Measurements from ENCODE around the gene MRPL4. TPM values are rescaled to one million over a fixed set of nuclear protein-coding genes. Genes with fewer than 3 reads are reported as not detected.

Gene MRPL4
- total RNA-seq (2014; rRNA removed; shearing (Covaris generic)) = 201 and 220 TPM in 2 replicates

GRCh38 chr19:10251792-10252694 lies at the start of gene MRPL4:
Gene MRPL4, plus strand, starts transcription at chr19:10252214. Its CDS starts 40 bp downstream, at chr19:10252254.
- peak; percentile 94 for DNase-seq (ENCODE audit: low spot score)

GRCh38 chr19:10203686-10204085 lies 48.3 kb upstream of the MRPL4 start:
- DNase-seq (ENCODE audit: low spot score) = no peak

GRCh38 chr19:10205636-10206035 lies 46.4 kb upstream of the MRPL4 start:
- no peak for DNase-seq (ENCODE audit: low spot score)

- peak; percentile 9 for DNase-seq (ENCODE audit: low spot score)
Measured at GRCh38 chr19:10206226-10206885, 45.7 kb upstream of the MRPL4 start.

GRCh38 chr19:10207026-10207425 lies 45.0 kb upstream of the MRPL4 start:
- DNase-seq (ENCODE audit: low spot score) = no peak

GRCh38 chr19:10209315-10209714 lies 42.7 kb upstream of the MRPL4 start:
- no peak for DNase-seq (ENCODE audit: low spot score)

GRCh38 chr19:10211061-10211460 lies 41.0 kb upstream of the MRPL4 start:
- DNase-seq (ENCODE audit: low spot score) = no peak

GRCh38 chr19:10211691-10212090 lies 40.3 kb upstream of the MRPL4 start:
- no peak for DNase-seq (ENCODE audit: low spot score)

- no peak for DNase-seq (ENCODE audit: low spot score)
Measured at GRCh38 chr19:10214784-10215183, 37.2 kb upstream of the MRPL4 start.

GRCh38 chr19:10217085-10217484 lies 34.9 kb upstream of the MRPL4 start:
- DNase-seq (ENCODE audit: low spot score) = no peak

- peak; percentile 52 for DNase-seq (ENCODE audit: low spot score)
Measured at GRCh38 chr19:10219678-10220077, 32.3 kb upstream of the MRPL4 start.

GRCh38 chr19:10220695-10221094 lies 31.3 kb upstream of the MRPL4 start:
- DNase-seq (ENCODE audit: low spot score) = no peak

- DNase-seq (ENCODE audit: low spot score) = no peak
Measured at GRCh38 chr19:10222201-10222890, 29.7 kb upstream of the MRPL4 start.

GRCh38 chr19:10223488-10224213 lies 28.4 kb upstream of the MRPL4 start:
- no peak for DNase-seq (ENCODE audit: low spot score)

GRCh38 chr19:10224337-10224736 lies 27.7 kb upstream of the MRPL4 start:
- no peak for DNase-seq (ENCODE audit: low spot score)

GRCh38 chr19:10226021-10226375 lies 26.0 kb upstream of the MRPL4 start:
- no peak for DNase-seq (ENCODE audit: low spot score)

GRCh38 chr19:10226376-10227025 lies 25.5 kb upstream of the MRPL4 start:
- DNase-seq (ENCODE audit: low spot score) = no peak

GRCh38 chr19:10227026-10227971 lies 24.7 kb upstream of the MRPL4 start:
- DNase-seq (ENCODE audit: low spot score) = no peak

- DNase-seq (ENCODE audit: low spot score) = no peak
Measured at GRCh38 chr19:10228393-10228792, 23.6 kb upstream of the MRPL4 start.

- DNase-seq (ENCODE audit: low spot score) = no peak
Measured at GRCh38 chr19:10228920-10229319, 23.1 kb upstream of the MRPL4 start.
